Fibroblast of pulmonary artery (primary cell): ENCODE data around the gene SPDYE17.
"Not testable (repeated sequence)": the region's sequence is repeated elsewhere in the genome, so short reads cannot be mapped to it uniquely, and the experiment has no call there.

Source experiments
- DNase-seq: peaks from one replicate; pipeline ENCODE4 v3.0.0-alpha.2; 2010; ENCODE audit warnings: low read depth
- H3K4me3 ChIP-seq: replicated peaks from 2 replicates; pipeline ENCODE4 v1.5.1; 2011; ENCODE audit warnings: low read depth, mild to moderate bottlenecking, control low read depth, low read length, moderate library complexity
- CTCF ChIP-seq: IDR thresholded peaks from 2 replicates; pipeline ENCODE4 v1.5.1; 2011; ENCODE audit warnings: mild to moderate bottlenecking, control low read depth, low read length, inconsistent platforms; ENCODE audit errors: missing control alignments

Gene SPDYE17

DNA sequence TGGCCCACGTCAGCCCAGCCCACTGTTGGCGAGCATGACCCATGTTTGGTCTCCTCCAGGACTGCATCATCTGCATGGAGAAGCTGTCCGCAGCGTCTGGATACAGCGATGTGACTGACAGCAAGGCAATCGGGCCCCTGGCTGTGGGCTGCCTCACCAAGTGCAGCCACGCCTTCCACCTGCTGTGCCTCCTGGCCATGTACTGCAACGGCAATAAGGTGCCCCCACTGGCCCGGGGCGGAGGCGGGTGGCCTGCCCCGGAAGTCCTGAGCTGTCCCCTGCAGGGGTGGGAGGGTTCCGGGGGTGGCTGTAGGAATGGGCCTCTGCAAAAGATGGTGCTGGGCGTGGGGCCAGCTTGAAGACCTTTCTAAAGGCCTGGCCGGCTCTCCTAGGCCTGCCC lies 30.1 kb downstream of the SPDYE17 start:
- not testable (repeated sequence) for DNase-seq, H3K4me3 ChIP-seq

- not testable (repeated sequence) for H3K4me3 ChIP-seq, DNase-seq
Measured at GRCh38 chr7:76999474-77000107, 32.6 kb downstream of the SPDYE17 start.

DNA sequence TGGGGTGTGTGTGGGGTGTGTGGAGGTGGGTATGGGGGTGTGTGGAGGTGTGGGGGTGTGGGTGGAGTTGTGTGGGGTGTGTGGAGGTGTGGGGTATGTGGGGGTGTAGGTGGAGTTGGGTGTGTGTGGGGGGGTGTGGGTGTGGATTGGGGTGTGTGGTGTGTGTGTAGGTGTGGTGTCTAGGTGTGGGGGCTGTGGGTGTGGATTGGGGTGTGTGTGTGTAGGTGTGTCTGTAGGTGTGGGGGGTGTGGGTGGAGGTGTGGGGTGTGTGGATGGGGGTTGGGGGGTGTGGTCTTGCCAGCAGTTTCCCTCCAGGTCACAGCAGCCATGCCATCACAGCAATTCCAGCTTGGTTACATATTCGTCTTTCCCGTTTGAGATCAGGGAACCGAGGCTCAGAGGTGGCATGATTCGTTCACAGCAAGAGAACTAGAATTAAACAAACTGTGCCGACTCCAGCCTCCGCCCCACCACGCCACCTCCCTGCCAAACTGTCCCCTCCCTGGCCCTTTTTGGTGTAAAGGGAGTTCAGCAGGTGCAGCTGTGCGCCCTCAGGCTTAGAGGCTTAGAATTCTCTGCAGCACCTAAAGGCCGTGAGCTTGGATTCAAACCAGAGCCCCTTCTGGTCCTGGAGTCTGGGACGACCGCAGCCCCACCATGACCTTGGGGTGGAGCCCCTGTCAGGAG lies 33.3 kb downstream of the SPDYE17 start:
- DNase-seq, H3K4me3 ChIP-seq: not testable (repeated sequence)

DNA sequence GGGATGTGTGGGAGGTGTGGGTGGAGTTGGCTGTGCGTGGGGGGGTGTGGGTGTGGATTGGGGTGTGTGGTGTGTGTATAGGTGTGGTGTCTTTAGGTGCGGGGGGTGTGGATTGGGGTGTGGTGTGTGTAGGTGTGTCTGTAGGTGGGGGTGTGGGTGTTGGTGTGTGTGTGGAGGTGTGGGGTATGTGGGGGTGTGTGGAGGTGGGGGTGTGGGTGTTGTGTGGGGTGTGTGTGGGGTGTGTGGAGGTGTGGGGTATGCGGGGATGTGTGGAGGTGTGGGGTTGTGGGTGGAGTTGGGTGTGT lies 33.9 kb downstream of the SPDYE17 start:
- no peak overlapping the region for H3K4me3 ChIP-seq
- TF ChIP-seq CTCF, result no peak
- DNase-seq, result no peak

DNA sequence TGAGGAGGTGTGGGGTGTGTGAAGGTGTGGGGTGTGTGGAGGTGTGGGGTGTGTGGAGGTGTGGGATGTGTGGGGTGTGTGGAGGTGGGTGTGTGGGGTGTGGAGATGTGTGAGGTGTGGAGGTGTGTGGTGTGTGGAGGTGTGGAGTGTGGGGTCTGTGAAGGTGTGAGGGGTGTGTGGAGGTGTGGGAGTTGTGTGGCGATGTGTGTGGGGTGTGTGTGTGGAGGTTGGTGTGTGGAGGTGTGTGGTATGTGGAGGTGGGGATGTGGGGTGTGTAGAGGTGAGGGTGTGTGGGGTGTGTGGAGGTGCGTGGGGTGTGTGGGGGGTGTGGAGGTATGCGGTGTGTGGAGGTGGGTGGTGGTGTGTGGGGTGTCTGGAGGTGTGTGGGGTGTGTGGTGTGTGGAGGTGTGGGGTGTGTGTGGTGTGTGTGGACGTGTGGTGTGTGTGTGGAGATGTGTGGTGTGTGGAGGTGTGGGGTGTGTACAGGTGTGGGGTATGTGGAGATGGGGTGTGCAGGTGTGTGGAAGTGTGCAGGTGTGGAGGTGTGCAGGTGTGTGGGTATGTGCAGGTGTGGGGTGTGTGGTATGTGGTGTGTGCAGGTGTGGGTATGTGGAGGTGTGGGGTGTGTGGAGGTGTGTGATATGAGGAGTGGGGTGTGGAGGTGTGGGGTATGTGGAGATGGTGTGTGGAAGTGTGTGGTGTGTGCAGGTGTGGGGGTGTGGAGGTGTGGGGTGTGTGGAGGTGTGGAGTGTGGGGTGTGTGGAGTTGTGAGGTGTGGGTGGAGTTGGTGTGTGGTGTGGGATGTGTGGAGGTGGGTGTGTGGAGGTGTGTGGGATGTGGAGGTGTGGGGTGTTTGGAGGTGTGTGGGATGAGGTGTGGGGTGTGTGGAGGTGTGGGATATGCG lies 34.5 kb downstream of the SPDYE17 start:
- no peak for DNase-seq
- no peak for TF ChIP-seq CTCF
- H3K4me3 ChIP-seq, result no peak overlapping the region

- DNase-seq, H3K4me3 ChIP-seq: not testable (repeated sequence)
Measured at GRCh38 chr7:76996932-76997331, 35.2 kb downstream of the SPDYE17 start.

- not testable (repeated sequence) for DNase-seq, H3K4me3 ChIP-seq
Measured at GRCh38 chr7:76994286-76994685, 37.9 kb downstream of the SPDYE17 start.

GRCh38 chr7:76993831-76994230 lies 38.3 kb downstream of the SPDYE17 start:
- H3K4me3 ChIP-seq, result not testable (repeated sequence)

DNA sequence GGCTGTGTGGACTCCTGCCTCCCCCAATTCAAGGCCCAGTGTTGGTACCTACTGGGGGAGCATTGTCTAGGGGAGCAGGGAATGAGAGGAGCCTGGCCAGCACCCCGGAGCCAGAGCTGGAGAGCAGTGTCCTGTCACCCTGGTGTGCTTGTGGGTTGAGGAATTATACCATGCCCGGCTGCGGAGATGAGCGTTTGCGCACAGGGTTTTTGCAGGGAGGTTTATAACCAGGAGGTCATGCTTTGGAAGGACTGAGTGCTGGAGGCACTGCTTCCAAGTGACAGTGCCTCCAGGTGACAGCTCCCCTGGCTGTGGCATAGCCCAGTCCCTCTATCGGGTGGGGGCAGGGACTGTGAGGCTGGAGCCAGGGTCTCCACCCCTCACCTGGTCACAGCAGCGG lies 39.3 kb downstream of the SPDYE17 start:
- not testable (repeated sequence) for DNase-seq, H3K4me3 ChIP-seq

More at GRCh38 chr7:76993831-76994230, 38.3 kb downstream of the SPDYE17 start:
- DNase-seq, result not testable (repeated sequence)

DNA sequence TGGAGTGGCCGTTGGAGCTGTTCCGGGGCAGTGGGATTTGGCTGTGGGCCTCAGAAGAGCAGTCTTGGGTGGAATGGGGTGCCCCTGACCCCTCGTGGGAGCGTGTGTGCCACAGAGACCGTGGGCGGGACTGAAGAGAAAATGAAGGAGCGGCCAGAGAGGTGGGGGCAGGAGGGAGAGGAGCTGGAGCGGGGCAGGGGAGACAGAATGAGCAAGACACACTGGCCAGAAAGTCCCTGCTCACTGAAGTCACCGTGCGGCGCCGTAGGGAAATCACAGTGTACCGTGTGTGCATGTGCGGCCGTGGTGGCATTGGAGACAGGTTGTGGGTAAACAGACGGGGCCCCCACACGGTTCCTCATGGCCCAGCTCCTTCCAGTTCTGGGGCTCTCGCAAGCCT lies 40.0 kb downstream of the SPDYE17 start:
- not testable (repeated sequence) for H3K4me3 ChIP-seq, DNase-seq

DNA sequence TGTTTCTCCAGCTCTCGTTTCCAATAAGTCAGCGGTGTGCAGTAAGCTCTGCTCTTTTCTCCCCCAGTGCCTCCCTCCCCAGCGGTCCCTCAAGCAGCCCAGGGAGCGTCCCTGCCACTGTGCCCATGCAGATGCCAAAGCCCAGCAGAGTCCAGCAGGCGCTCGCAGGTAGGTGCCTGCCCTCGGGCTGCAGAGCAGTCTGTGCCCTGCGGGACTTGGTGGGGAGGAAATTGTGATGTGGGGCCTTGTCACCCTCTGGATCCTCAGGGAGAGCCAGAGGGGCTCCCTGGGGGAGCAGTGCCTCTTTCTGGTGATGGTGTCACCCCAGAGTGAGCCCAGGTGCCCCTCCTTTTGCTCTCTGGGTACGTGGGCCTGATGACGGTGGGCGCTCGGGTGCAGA lies 42.0 kb downstream of the SPDYE17 start:
- not testable (repeated sequence) for H3K4me3 ChIP-seq, DNase-seq

- not testable (repeated sequence) for DNase-seq, H3K4me3 ChIP-seq
Measured at GRCh38 chr7:76985924-76986717, 46.0 kb downstream of the SPDYE17 start.

DNA sequence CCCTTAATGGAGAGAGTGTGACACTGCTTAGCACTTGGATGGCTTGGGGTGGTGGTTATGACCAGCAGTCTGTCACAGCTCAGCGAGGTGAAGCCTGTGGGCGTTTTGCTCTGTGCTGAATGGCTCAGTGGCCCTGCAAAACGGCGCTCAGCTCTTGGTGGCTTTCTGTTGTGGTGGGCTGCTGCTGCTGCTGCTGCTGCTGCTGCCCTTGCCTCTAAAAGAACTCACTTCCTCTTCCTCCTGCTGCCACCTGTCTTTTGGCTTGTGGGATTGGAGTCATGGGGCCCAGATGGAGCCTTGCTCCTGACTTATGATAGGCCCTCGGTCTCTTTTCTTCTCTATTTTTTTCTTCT lies 47.4 kb downstream of the SPDYE17 start:
- H3K4me3 ChIP-seq, DNase-seq: not testable (repeated sequence)

- H3K4me3 ChIP-seq, DNase-seq: not testable (repeated sequence)
Measured at GRCh38 chr7:76983937-76984783, 48.0 kb downstream of the SPDYE17 start.

- not testable (repeated sequence) for H3K4me3 ChIP-seq, DNase-seq
Measured at GRCh38 chr7:76983333-76983732, 48.8 kb downstream of the SPDYE17 start.
